MCF 10A (cell line): ENCODE results near the gene PABPC1L. TPM values are rescaled to one million over a fixed set of nuclear protein-coding genes. Genes with fewer than 3 reads are reported as not detected.

Experiments
- BruUV-seq: library from RNA; stranded (reverse); fragments of 400-500 nt; replicated peaks from 2 replicates; lab custom pipeline; 2021; lab: Mats Ljungman, UMichigan
- CTCF ChIA-PET: fragments of 300-600 bp; sonication (Branson Sonifier 250); formaldehyde crosslinking; extraction: SDS; loops from one replicate; lab custom pipeline; 2021; ENCODE audit warnings: antibody characterized with exemption, inconsistent platforms; lab: Yijun Ruan, JAX
- POLR2A ChIA-PET: fragments of 300-600, 350-650 bp; sonication (Branson Sonifier 250); formaldehyde crosslinking; extraction: SDS; loops from one replicate; lab custom pipeline; 2020; ENCODE audit warnings: antibody characterized with exemption, inconsistent platforms; lab: Yijun Ruan, JAX
- DNase-seq: peaks from one replicate; pipeline ENCODE4 v3.0.0-alpha.2; 2018; ENCODE audit not compliant: unreplicated experiment
- H3K27ac Mint-ChIP-seq: one replicate; pipeline ENCODE4 v1.8.0; 2022; ENCODE audit warnings: mild to moderate bottlenecking, low read depth, mixed read lengths; ENCODE audit not compliant: unreplicated experiment
- H3K27me3 Mint-ChIP-seq: one replicate; pipeline ENCODE4 v1.8.0; 2022; ENCODE audit warnings: mixed read lengths; ENCODE audit not compliant: insufficient read depth, unreplicated experiment
- H3K36me3 Mint-ChIP-seq: one replicate; pipeline ENCODE4 v1.8.0; 2022; ENCODE audit warnings: mild to moderate bottlenecking, moderate library complexity, mixed read lengths; ENCODE audit not compliant: insufficient read depth, unreplicated experiment
- H3K4me1 Mint-ChIP-seq: one replicate; pipeline ENCODE4 v1.8.0; 2022; ENCODE audit warnings: mixed read lengths; ENCODE audit not compliant: insufficient read depth, unreplicated experiment
- H3K4me3 Mint-ChIP-seq: one replicate; pipeline ENCODE4 v1.8.0; 2022; ENCODE audit warnings: mild to moderate bottlenecking, moderate library complexity, mixed read lengths; ENCODE audit not compliant: unreplicated experiment
- H3K9me3 Mint-ChIP-seq: one replicate; pipeline ENCODE4 v1.8.0; 2022; ENCODE audit warnings: mixed read lengths; ENCODE audit not compliant: unreplicated experiment
- CTCF ChIP-seq: fragments of 200-600 bp; IDR thresholded peaks from one replicate; pipeline ENCODE4 v1.8.0; 2022; ENCODE audit warnings: antibody characterized with exemption, mild to moderate bottlenecking; ENCODE audit not compliant: unreplicated experiment
- intact Hi-C: fragments of 100-400 bp; cut with micrococcal nuclease; formaldehyde crosslinking; loops from 2 replicates; pipeline ENCODE4 v1.14.1; 2022
- total RNA-seq: library from RNA; stranded (reverse); gene quantifications from 2 replicates; pipeline ENCODE4 v1.2.3, GENCODE V29; 2022

Gene PABPC1L
- total RNA-seq, 1 experiment from 2014 or later: 150 TPM

- no peaks in the 10 kb centered on the region for H3K27me3 Mint-ChIP-seq
- no peak for DNase-seq
- peaks cover 13% of the 10 kb centered on the region for H3K36me3 Mint-ChIP-seq
- no peaks in the 10 kb centered on the region for H3K9me3 Mint-ChIP-seq
- no peak for TF ChIP-seq CTCF
- CTCF ChIA-PET: interaction anchor here (1.0 to 2.4 kb wide), 3 partner anchors 9 to 331 kb away, joined by 3 to 7 read pairs (median 3); no protein-coding TSS in a partner anchor
- H3K4me1 Mint-ChIP-seq: peaks cover 55% of the 10 kb centered on the region
- no peak overlapping the region for H3K27ac Mint-ChIP-seq
- no peak overlapping the region for H3K4me3 Mint-ChIP-seq
- POLR2A ChIA-PET: interaction anchor here (0.7 to 1.0 kb wide), 2 partner anchors 34 to 385 kb away, joined by 3 to 4 read pairs; partner anchors contain the start of gene SDC4
- intact Hi-C loops: no loop called here
- no TSS peak for BruUV-seq
These were observed 52.6 kb downstream of the PABPC1L start for GRCh38 chr20:44962483-44962882.

- ChIA-PET CTCF (interaction anchor here (0.6 to 2.4 kb wide), 9 partner anchors 10 to 1024 kb away, joined by 3 to 7 read pairs (median 3); no protein-coding TSS in a partner anchor), POLR2A (no interaction called here)
- no peak for DNase-seq
- no peak overlapping the region for H3K4me3 Mint-ChIP-seq
- no peaks in the 10 kb centered on the region for H3K9me3 Mint-ChIP-seq
- H3K27ac Mint-ChIP-seq: no peak overlapping the region
- intact Hi-C loops: no loop called here
- H3K36me3 Mint-ChIP-seq: peaks cover 5% of the 10 kb centered on the region
- no TSS peak for BruUV-seq
- TF ChIP-seq CTCF: no peak
- no peaks in the 10 kb centered on the region for H3K27me3 Mint-ChIP-seq
- peaks cover 57% of the 10 kb centered on the region for H3K4me1 Mint-ChIP-seq
These were observed 53.7 kb downstream of the PABPC1L start for GRCh38 chr20:44963325-44964215.

- no peak for DNase-seq
- Mint-ChIP-seq H3K27me3 (no peaks in the 10 kb centered on the region), H3K36me3 (no peaks in the 10 kb centered on the region), H3K9me3 (no peaks in the 10 kb centered on the region), H3K4me1 (peaks cover 57% of the 10 kb centered on the region), H3K27ac (peak overlapping the region; percentile 98), H3K4me3 (peak overlapping the region; percentile 98)
- TSS peak; percentile 73 for BruUV-seq
- ChIA-PET CTCF (interaction anchor here (0.6 to 1.9 kb wide), 10 partner anchors 12 to 656 kb away, joined by 3 to 9 read pairs (median 4); no protein-coding TSS in a partner anchor), POLR2A (interaction anchor here (0.6 to 4.2 kb wide), 18 partner anchors 8 to 412 kb away, joined by 3 to 18 read pairs (median 4); partner anchors contain the start of genes TOMM34 and YWHAB)
- intact Hi-C loops: no loop called here
- TF ChIP-seq CTCF: no peak
These were observed 55.8 kb downstream of the PABPC1L start for GRCh38 chr20:44965651-44966029.
